ENCODE measurements around the gene SPAG7. TPM values are rescaled to one million over a fixed set of nuclear protein-coding genes. Genes with fewer than 3 reads are reported as not detected.
A peak's percentile ranks its signal among the peaks of the same experiment; 100 is the strongest.

The SPAG7 gene
- total RNA-seq, 1 donor from 2014 or later: 158 TPM

DNA sequence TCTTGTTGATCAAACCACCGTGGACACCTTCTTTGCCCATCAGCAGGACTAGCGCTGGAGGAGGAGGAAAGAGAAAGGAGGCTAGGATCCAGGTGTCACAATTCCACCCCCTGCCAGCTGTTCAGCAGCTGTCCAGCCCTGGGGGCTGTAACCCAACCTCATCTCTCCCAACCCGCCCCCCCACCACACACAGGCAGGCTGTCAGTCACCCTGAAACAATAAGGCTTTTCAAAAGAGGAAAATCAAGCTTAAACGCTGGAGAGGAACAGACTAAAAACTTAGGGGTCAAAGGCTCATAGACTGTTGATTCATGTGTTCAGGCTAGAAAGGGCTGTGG is 21.7 kb downstream of the SPAG7 start:
- Histone ChIP-seq H3K4me3 (peak overlapping the region; percentile 99), H3K9me3 (replicated peaks) (no peaks in the 10 kb centered on the region), H3K4me1 (peaks cover 92% of the 10 kb centered on the region), H3K36me3 (peaks cover 51% of the 10 kb centered on the region), H3K27ac (replicated peaks) (peak overlapping the region; percentile 100), H3K27me3 (ENCODE audit: low read depth) (no peaks in the 10 kb centered on the region)
- intact Hi-C loops (cut with micrococcal nuclease): no loop called here
- no peak for DNase-seq
- no peak for TF ChIP-seq CTCF (IDR thresholded peaks at IDR 0.05; ENCODE audit: borderline replicate concordance)

DNA sequence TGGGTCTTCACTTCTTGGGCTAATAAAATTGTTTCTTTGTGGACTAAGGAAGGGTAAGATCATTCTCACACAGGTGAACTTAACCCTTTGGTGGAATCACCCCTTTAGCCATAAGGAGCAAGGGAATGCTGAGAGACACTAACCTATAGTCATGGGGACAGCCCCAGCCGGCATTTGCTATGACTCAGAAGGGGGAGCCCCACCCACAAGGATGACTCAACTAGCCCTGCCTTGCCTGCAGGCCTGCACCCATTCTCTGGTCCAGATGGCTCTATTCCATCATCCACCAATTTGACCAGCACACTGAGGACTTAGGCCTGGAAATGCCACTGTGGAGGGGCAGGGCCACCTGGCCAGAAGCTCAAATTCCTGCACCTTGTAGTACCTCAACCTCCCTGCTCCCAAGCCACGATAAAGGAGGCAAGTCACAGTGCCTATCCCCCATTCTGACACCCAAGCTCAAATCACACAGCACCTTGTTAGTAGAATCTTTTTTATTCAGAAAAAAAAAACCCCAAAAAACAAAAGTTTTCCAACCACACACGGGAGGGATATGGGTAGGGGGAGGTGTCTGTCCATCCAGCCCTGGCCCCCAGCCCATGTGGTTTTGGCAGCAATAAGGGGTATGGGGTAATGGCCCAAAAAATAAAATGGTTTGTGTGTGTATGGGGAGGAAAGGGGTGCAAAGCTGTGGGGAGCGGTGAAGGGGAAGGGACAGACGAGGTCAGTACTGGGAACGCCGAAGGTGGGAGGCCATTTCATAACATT is 22.3 kb downstream of the SPAG7 start:
- H3K27me3 ChIP-seq (ENCODE audit: low read depth): no peaks in the 10 kb centered on the region
- TF ChIP-seq CTCF (IDR thresholded peaks at IDR 0.05; ENCODE audit: borderline replicate concordance): no peak
- H3K4me1 ChIP-seq: peaks cover 92% of the 10 kb centered on the region
- peaks cover 51% of the 10 kb centered on the region for H3K36me3 ChIP-seq
- intact Hi-C loops (cut with micrococcal nuclease): no loop called here
- no peaks in the 10 kb centered on the region for H3K9me3 ChIP-seq (replicated peaks)
- peak overlapping the region; percentile 100 for H3K27ac ChIP-seq (replicated peaks)
- H3K4me3 ChIP-seq: peak overlapping the region; percentile 99
- DNase-seq: peak; percentile 72

DNA sequence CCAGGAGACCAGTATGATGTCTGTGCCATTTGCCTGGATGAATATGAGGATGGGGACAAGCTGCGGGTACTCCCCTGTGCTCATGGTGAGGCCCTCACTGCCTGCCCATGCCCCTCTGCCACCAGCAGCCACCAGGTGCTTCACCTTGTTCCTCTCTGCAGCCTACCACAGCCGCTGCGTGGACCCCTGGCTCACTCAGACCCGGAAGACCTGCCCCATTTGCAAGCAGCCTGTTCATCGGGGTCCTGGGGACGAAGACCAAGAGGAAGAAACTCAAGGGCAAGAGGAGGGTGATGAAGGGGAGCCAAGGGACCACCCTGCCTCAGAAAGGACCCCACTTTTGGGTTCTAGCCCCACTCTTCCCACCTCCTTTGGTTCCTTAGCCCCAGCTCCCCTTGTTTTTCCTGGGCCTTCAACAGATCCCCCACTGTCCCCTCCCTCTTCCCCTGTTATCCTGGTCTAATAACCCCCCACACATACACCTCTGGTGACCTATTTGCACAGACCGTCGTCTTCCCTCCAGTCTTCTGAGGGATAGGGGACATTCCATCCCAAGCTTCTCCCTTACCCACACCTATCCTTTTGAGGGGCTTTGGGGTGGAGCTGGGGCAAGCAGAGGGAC is 23.0 kb downstream of the SPAG7 start:
- intact Hi-C loops (cut with micrococcal nuclease): no loop called here
- TF ChIP-seq CTCF (IDR thresholded peaks at IDR 0.05; ENCODE audit: borderline replicate concordance): no peak
- peak overlapping the region; percentile 100 for H3K27ac ChIP-seq (replicated peaks)
- peaks cover 89% of the 10 kb centered on the region for H3K4me1 ChIP-seq
- H3K9me3 ChIP-seq (replicated peaks): no peaks in the 10 kb centered on the region
- no peak for DNase-seq
- H3K27me3 ChIP-seq (ENCODE audit: low read depth): no peaks in the 10 kb centered on the region
- H3K4me3 ChIP-seq: peak overlapping the region; percentile 99
- peaks cover 51% of the 10 kb centered on the region for H3K36me3 ChIP-seq

GRCh38 chr17:4944163-4944553 is 23.5 kb downstream of the SPAG7 start:
- no peaks in the 10 kb centered on the region for H3K9me3 ChIP-seq (replicated peaks)
- no peaks in the 10 kb centered on the region for H3K27me3 ChIP-seq (ENCODE audit: low read depth)
- peak overlapping the region; percentile 99 for H3K4me3 ChIP-seq
- DNase-seq: no peak
- TF ChIP-seq CTCF (IDR thresholded peaks at IDR 0.05; ENCODE audit: borderline replicate concordance): no peak
- H3K27ac ChIP-seq (replicated peaks): peak overlapping the region; percentile 100
- peaks cover 51% of the 10 kb centered on the region for H3K36me3 ChIP-seq
- H3K4me1 ChIP-seq: peaks cover 89% of the 10 kb centered on the region
- intact Hi-C loops (cut with micrococcal nuclease): no loop called here

GRCh38 chr17:4942760-4943508 is 24.7 kb downstream of the SPAG7 start:
- Histone ChIP-seq H3K36me3 (peaks cover 60% of the 10 kb centered on the region), H3K27ac (replicated peaks) (no peak overlapping the region), H3K4me3 (no peak overlapping the region), H3K9me3 (replicated peaks) (no peaks in the 10 kb centered on the region), H3K4me1 (peaks cover 94% of the 10 kb centered on the region), H3K27me3 (ENCODE audit: low read depth) (no peaks in the 10 kb centered on the region)
- TF ChIP-seq CTCF (IDR thresholded peaks at IDR 0.05; ENCODE audit: borderline replicate concordance): no peak
- DNase-seq: no peak
- intact Hi-C loops (cut with micrococcal nuclease): no loop called here

Measured in left ventricle myocardium inferior (tissue), 1 donor.